Osteoblast (primary cell): Measurements from ENCODE around the gene ADORA1. TPM values are rescaled to one million over a fixed set of nuclear protein-coding genes. Genes with fewer than 3 reads are reported as not detected.
A peak's percentile ranks its signal among the peaks of the same experiment; 100 is the strongest.

Experiments
- DNase-seq: peaks from one replicate; pipeline ENCODE4 v3.0.0; 2011; ENCODE audit warnings: low spot score, mixed read lengths; ENCODE audit not compliant: insufficient read length; ENCODE audit errors: missing footprints
- H2AFZ ChIP-seq: 2 replicates; pipeline ENCODE4 v1.6.0; 2011; ENCODE audit warnings: mild to moderate bottlenecking, low read length
- H3K27ac ChIP-seq: 2 replicates; pipeline ENCODE4 v1.5.1; 2011; ENCODE audit warnings: mild to moderate bottlenecking, low read depth, low read length, moderate library complexity
- H3K27me3 ChIP-seq: 2 replicates; pipeline ENCODE4 v1.6.0; 2012; ENCODE audit warnings: mild to moderate bottlenecking, control low read depth, inconsistent platforms, low read length, moderate library complexity; ENCODE audit not compliant: insufficient read depth
- H3K36me3 ChIP-seq: 2 replicates; pipeline ENCODE4 v1.5.1; 2011; ENCODE audit warnings: mild to moderate bottlenecking, low read length, control low read depth, moderate library complexity; ENCODE audit not compliant: insufficient read depth
- H3K4me1 ChIP-seq: 2 replicates; pipeline ENCODE4 v1.5.1; 2011; ENCODE audit warnings: mild to moderate bottlenecking, low read length, control low read depth, moderate library complexity; ENCODE audit not compliant: insufficient read depth
- H3K4me2 ChIP-seq: 2 replicates; pipeline ENCODE4 v1.6.0; 2011; ENCODE audit warnings: mild to moderate bottlenecking, low read length; ENCODE audit not compliant: insufficient read depth
- H3K4me3 ChIP-seq: fragments of 200-600 bp; sonication (generic); 3 replicates; pipeline ENCODE4 v1.5.1; 2012; ENCODE audit warnings: mild to moderate bottlenecking, low read length, inconsistent platforms; ENCODE audit not compliant: insufficient read depth
- H3K79me2 ChIP-seq: 2 replicates; pipeline ENCODE4 v1.6.0; 2012; ENCODE audit warnings: mild to moderate bottlenecking, low read length, control low read depth, inconsistent platforms; ENCODE audit not compliant: insufficient read depth
- H3K9me3 ChIP-seq: 2 replicates; pipeline ENCODE4 v1.5.1; 2011; ENCODE audit warnings: low read depth, low read length, control low read depth
- H4K20me1 ChIP-seq: 2 replicates; pipeline ENCODE4 v1.6.0; 2012; ENCODE audit warnings: mild to moderate bottlenecking, low read length, control low read depth; ENCODE audit not compliant: insufficient read depth
- total RNA-seq: library from RNA; depleted of rRNA; stranded (reverse); fragments of >200 nt; gene quantifications from 2 replicates; pipeline ENCODE4 v1.2.3, GENCODE V29; 2012
- TF ChIP-seq, protein P1 (sequence below): IDR thresholded peaks from 2 replicates; pipeline ENCODE4 v1.5.1; 2011; ENCODE audit warnings: mild to moderate bottlenecking, low read depth, low read length, moderate library complexity; ENCODE audit errors: extremely low read depth

The ADORA1 gene
- total RNA-seq, 1 donor = 4.0 TPM

DNA sequence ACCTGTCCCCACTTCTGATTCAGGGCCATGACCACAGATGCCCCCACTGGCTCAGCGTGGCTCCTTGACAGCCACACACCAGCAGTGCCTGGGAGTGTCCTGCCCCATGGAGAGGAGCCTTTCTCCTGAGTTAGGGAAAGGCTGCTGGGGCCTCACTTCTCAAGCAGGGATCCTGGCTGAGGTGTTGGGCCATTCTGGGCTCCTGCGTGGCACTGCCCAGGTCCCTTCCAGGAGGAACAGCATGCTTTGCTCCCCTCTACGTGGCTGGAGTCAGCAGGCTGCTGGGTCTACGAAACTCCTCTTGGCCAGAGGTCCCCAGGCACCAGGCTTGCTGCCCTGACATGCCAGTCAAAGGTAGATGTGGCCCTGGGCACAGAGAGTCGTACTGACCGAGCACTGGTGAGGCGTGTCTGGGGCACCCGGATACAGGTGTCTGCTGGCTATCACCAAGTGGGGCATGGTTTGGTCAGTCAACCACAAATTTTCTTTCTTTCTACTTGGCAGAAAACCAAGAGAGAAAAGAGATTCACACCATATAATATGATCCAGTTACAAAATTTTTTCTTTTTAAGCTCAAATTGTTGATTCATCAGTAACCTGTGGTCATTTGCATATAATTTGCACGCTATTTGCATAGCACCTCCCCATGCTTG is 4.1 kb downstream of the ADORA1 start:
- peaks cover 5% of the 10 kb centered on the region for H3K4me1 ChIP-seq
- no peak overlapping the region for H3K27ac ChIP-seq
- no peaks in the 10 kb centered on the region for H3K9me3 ChIP-seq
- H3K79me2 ChIP-seq = no peaks in the 10 kb centered on the region
- no peaks in the 10 kb centered on the region for H4K20me1 ChIP-seq
- no peak overlapping the region for H3K4me3 ChIP-seq
- no peaks in the 10 kb centered on the region for H3K36me3 ChIP-seq
- no peak overlapping the region for H2AFZ ChIP-seq
- H3K4me2 ChIP-seq = no peak overlapping the region
- H3K27me3 ChIP-seq = peaks cover 8% of the 10 kb centered on the region
- TF ChIP-seq, protein P1, sequence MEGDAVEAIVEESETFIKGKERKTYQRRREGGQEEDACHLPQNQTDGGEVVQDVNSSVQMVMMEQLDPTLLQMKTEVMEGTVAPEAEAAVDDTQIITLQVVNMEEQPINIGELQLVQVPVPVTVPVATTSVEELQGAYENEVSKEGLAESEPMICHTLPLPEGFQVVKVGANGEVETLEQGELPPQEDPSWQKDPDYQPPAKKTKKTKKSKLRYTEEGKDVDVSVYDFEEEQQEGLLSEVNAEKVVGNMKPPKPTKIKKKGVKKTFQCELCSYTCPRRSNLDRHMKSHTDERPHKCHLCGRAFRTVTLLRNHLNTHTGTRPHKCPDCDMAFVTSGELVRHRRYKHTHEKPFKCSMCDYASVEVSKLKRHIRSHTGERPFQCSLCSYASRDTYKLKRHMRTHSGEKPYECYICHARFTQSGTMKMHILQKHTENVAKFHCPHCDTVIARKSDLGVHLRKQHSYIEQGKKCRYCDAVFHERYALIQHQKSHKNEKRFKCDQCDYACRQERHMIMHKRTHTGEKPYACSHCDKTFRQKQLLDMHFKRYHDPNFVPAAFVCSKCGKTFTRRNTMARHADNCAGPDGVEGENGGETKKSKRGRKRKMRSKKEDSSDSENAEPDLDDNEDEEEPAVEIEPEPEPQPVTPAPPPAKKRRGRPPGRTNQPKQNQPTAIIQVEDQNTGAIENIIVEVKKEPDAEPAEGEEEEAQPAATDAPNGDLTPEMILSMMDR = no peak
- DNase-seq = peak; percentile 76

DNA sequence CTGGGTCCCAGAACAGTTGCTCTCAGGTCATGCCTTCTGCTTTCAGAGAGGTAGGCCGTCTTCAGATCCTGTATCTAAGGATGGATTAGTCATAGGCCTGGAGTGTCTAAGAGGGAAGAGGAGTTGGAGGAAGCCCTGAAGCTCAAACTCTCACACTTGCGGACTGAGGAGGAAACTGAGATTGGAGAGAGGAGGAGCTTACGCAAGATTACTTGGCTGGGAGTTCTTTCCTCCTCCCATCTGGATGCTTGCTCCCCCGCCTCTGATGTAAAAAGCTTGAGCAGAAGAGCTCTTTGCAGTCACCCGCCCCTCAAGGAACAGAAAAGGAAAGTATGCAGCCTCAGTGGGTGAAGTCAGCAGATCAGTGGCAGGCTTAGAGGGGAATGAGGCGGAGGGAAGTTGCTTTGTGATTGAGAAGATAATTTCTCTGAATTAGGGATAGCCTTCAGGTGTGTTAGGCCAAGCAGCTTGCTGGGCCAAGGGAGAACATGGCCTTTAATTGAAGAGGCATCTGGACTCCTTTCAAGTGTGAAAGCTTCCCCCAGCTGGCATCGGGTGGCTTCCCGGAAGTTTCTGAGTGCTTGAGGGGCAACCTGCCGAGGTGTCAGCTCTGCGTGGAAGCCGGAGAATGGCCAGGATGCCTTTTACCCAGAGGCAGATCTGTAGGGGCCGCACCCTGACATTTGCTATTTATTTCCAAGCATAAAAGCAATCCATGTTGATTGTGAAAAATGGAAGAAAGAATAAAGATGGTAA is 6.6 kb downstream of the ADORA1 start:
- Histone ChIP-seq H3K27me3 (peaks cover 17% of the 10 kb centered on the region), H3K27ac (no peak overlapping the region), H3K4me3 (no peak overlapping the region), H3K4me2 (no peak overlapping the region), H3K9me3 (no peaks in the 10 kb centered on the region), H3K79me2 (no peaks in the 10 kb centered on the region), H3K36me3 (no peaks in the 10 kb centered on the region), H4K20me1 (no peaks in the 10 kb centered on the region), H3K4me1 (no peaks in the 10 kb centered on the region), H2AFZ (no peak overlapping the region)
- TF ChIP-seq, protein P1 = no peak
- DNase-seq = peak; percentile 27

DNA sequence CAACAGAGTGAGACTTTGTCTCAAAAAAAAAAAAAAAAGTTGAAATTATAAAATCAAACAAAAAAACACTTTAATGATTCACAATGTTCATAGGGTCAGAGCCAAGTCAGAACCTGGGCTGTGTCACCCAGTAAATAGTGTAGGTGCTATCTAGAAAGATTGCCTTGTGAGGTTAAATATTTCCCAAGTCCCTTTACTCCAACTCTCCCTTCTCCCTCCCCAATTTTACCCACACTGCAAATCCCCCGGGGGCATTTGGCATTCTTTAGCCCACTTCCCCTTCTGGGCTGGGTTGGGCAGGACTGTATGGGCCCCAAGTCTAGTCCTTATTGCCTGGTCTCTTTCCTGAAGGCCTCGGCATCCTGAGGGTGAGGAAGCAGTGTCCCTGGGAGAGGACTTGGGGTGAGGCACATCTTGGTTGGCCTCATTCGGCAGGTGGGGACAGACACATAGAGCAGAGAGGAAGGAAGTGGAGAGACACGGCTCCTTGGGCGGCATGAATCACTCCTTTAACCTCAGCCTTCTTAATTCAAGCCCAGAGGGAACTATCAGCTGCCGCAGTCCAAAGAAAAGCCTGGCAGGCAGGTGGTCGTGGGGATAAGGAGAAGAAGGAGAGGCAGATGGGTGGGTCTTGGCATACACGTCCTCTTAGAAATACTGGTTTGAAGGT is 8.2 kb downstream of the ADORA1 start:
- H3K27me3 ChIP-seq = peaks cover 21% of the 10 kb centered on the region
- no peak overlapping the region for H2AFZ ChIP-seq
- TF ChIP-seq, protein P1 = no peak
- H4K20me1 ChIP-seq = no peaks in the 10 kb centered on the region
- no peaks in the 10 kb centered on the region for H3K79me2 ChIP-seq
- no peak overlapping the region for H3K4me2 ChIP-seq
- no peak overlapping the region for H3K27ac ChIP-seq
- no peak overlapping the region for H3K4me3 ChIP-seq
- no peaks in the 10 kb centered on the region for H3K4me1 ChIP-seq
- DNase-seq = peak; percentile 44
- no peaks in the 10 kb centered on the region for H3K9me3 ChIP-seq
- H3K36me3 ChIP-seq = no peaks in the 10 kb centered on the region
